Gastroesophageal sphincter (tissue), 3 donors: Measurements from ENCODE around the gene MAP2K4.

Experiments used
- CTCF ChIP-seq, 4 experiments: fragments of 200-600 bp in 2 of 4; fragments of 450-650 bp in 2 of 4; sonication (generic) in 1 of 4; IDR thresholded peaks; one replicate each; pipeline ENCODE4 v1.5.1; 2017 to 2019; ENCODE audit warnings: antibody characterized with exemption in 4 of 4, mild to moderate bottlenecking in 2 of 4, moderate library complexity in 2 of 4
- POLR2A ChIP-seq, 2 donors: fragments of 450-650 bp; IDR thresholded peaks; one replicate each; pipeline ENCODE4 v1.6.1; 2017; ENCODE audit warnings: antibody characterized with exemption in 2 of 2, mild to moderate bottlenecking in 2 of 2, moderate library complexity in 1 of 2
- POLR2AphosphoS5 ChIP-seq: sonication (generic); formaldehyde crosslinking; IDR thresholded peaks from one replicate; pipeline ENCODE4 v1.6.1; 2017; ENCODE audit warnings: antibody characterized with exemption

GRCh38 chr17:12020642-12021622, at the start of gene MAP2K4:
- TF ChIP-seq POLR2A (IDR thresholded peaks at IDR 0.05): peak; percentile 90 to 91
- TF ChIP-seq CTCF (IDR thresholded peaks at IDR 0.05): no peak
- TF ChIP-seq POLR2AphosphoS5: peak; percentile 67
